Measurements from ENCODE around the gene CHI3L2. TPM values are rescaled to one million over a fixed set of nuclear protein-coding genes. Genes with fewer than 3 reads are reported as not detected.

The CHI3L2 gene
- total RNA-seq = not detected in 3 replicates
- long read RNA-seq = 0 reads

- Mint-ChIP-seq H3K9me3 (ENCODE audit: low read depth) (no peaks in the 10 kb centered on the region), H3K27me3 (ENCODE audit: low read depth) (peaks cover 1% of the 10 kb centered on the region), H3K4me1 (ENCODE audit: low read depth) (peaks cover 41% of the 10 kb centered on the region), H3K4me3 (ENCODE audit: unreplicated experiment) (no peak within 1 kb of the TSS), H3K27ac (ENCODE audit: unreplicated experiment) (peak within 1 kb of the TSS; percentile 60), H3K36me3 (ENCODE audit: low read depth) (no peaks in the 10 kb centered on the region)
- TF ChIP-seq CTCF (IDR thresholded peaks at IDR 0.05) = no peak
- DNase-seq (ENCODE audit: low spot score) = no peak
Observed at GRCh38 chr1:111227434-111227833, at the start of gene CHI3L2. TSS of gene CHI3L2 (plus strand) at chr1:111227713. CDS start at chr1:111227730, 17 bp downstream.

DNA sequence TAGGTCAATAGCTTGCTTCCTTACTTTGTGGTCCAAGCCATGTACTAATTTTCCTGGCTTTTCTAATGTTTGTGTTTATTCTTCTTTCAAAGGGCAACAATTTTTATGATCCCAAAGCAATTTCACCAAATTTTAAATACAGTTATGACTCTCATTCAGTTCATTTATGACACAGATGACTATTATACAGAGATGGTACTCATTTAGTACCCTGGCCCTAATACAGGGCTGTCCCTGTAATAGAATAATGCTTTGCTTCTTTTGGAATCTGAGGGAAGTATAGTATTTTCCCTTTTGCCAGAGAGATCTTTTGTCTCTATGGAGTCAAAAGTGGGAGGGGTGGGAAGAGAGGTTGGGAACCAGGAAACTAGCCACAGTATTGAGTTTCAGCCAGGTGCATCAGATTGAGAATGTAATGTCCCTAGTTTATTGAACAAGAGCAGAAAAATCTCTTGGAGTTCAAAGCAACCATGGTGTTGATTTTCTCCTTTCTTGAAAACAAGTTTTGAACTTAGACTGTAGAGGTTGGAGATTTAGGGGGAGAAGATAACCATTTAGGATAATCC lies 47.5 kb upstream of the CHI3L2 start:
- Mint-ChIP-seq H3K27me3 (ENCODE audit: low read depth) (no peaks in the 10 kb centered on the region), H3K36me3 (ENCODE audit: low read depth) (peaks cover 21% of the 10 kb centered on the region), H3K4me3 (ENCODE audit: unreplicated experiment) (no peak overlapping the region), H3K27ac (ENCODE audit: unreplicated experiment) (no peak overlapping the region), H3K4me1 (ENCODE audit: low read depth) (no peaks in the 10 kb centered on the region), H3K9me3 (ENCODE audit: low read depth) (no peaks in the 10 kb centered on the region)
- no peak for TF ChIP-seq CTCF (IDR thresholded peaks at IDR 0.05)
- no peak for DNase-seq (ENCODE audit: low spot score)

DNA sequence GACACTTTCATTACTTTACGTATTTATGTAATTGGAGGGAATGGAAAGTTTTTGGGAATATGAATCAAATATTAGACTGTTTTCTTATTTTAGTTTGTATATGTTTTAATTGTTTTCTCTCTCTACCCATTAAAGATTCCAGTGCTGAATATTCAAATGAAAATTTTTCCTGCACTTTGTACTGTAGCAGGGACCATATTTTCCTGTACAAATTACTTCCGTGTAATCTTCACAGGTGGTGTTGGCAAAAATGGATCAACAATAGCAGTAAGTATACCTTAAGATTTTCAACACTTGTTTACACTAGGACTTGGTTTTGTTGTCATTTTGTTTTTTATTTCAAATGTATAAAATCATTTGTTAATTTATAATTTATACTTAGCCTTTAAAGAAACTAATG lies 45.5 kb upstream of the CHI3L2 start:
- no peak overlapping the region for H3K4me3 Mint-ChIP-seq (ENCODE audit: unreplicated experiment)
- no peaks in the 10 kb centered on the region for H3K9me3 Mint-ChIP-seq (ENCODE audit: low read depth)

GRCh38 chr1:111183308-111184069 lies 44.0 kb upstream of the CHI3L2 start:
- Mint-ChIP-seq H3K36me3 (ENCODE audit: low read depth) (peaks cover 26% of the 10 kb centered on the region), H3K27ac (ENCODE audit: unreplicated experiment) (no peak overlapping the region), H3K4me3 (ENCODE audit: unreplicated experiment) (no peak overlapping the region), H3K4me1 (ENCODE audit: low read depth) (no peaks in the 10 kb centered on the region), H3K9me3 (ENCODE audit: low read depth) (no peaks in the 10 kb centered on the region), H3K27me3 (ENCODE audit: low read depth) (no peaks in the 10 kb centered on the region)
- TF ChIP-seq CTCF (IDR thresholded peaks at IDR 0.05) = no peak
- no peak for DNase-seq (ENCODE audit: low spot score)

More for the DNA sequence above, 45.5 kb upstream of the CHI3L2 start:
- Mint-ChIP-seq H3K27ac (ENCODE audit: unreplicated experiment) (no peak overlapping the region), H3K4me1 (ENCODE audit: low read depth) (no peaks in the 10 kb centered on the region), H3K27me3 (ENCODE audit: low read depth) (no peaks in the 10 kb centered on the region), H3K36me3 (ENCODE audit: low read depth) (peaks cover 29% of the 10 kb centered on the region)
- no peak for DNase-seq (ENCODE audit: low spot score)
- no peak for TF ChIP-seq CTCF (IDR thresholded peaks at IDR 0.05)

GRCh38 chr1:111184663-111185062 lies 42.9 kb upstream of the CHI3L2 start:
- no peak for TF ChIP-seq CTCF (IDR thresholded peaks at IDR 0.05)
- Mint-ChIP-seq H3K27ac (ENCODE audit: unreplicated experiment) (no peak overlapping the region), H3K9me3 (ENCODE audit: low read depth) (no peaks in the 10 kb centered on the region), H3K36me3 (ENCODE audit: low read depth) (peaks cover 27% of the 10 kb centered on the region), H3K4me1 (ENCODE audit: low read depth) (no peaks in the 10 kb centered on the region), H3K27me3 (ENCODE audit: low read depth) (no peaks in the 10 kb centered on the region), H3K4me3 (ENCODE audit: unreplicated experiment) (no peak overlapping the region)
- DNase-seq (ENCODE audit: low spot score) = no peak
